ENCODE data around the gene SLC39A10.
"Not testable (repeated sequence)": the region's sequence is repeated elsewhere in the genome, so short reads cannot be mapped to it uniquely, and the experiment has no call there.

SLC39A10 gene

GRCh38 chr2:195645413-195645812, 11.6 kb upstream of the SLC39A10 start:
- DNase-seq = no peak

- no peak for DNase-seq
These were observed 10.6 kb upstream of the SLC39A10 start for GRCh38 chr2:195646424-195646823.

- DNase-seq = no peak
These were observed 9.7 kb upstream of the SLC39A10 start for GRCh38 chr2:195647302-195647701.

GRCh38 chr2:195648370-195648769, 8.7 kb upstream of the SLC39A10 start:
- not testable (repeated sequence) for DNase-seq

GRCh38 chr2:195648787-195649186, 8.2 kb upstream of the SLC39A10 start:
- no peak for DNase-seq

GRCh38 chr2:195649629-195650190, 7.3 kb upstream of the SLC39A10 start:
- no peak for DNase-seq

- DNase-seq = no peak
These were observed 6.0 kb upstream of the SLC39A10 start for GRCh38 chr2:195651046-195651445.

GRCh38 chr2:195652911-195653310, 4.1 kb upstream of the SLC39A10 start:
- no peak for DNase-seq

GRCh38 chr2:195656161-195656858, 716 bp upstream of the SLC39A10 start:
- no peak for DNase-seq

GRCh38 chr2:195657634-195658540, 861 bp downstream of the SLC39A10 start:
- DNase-seq = peak; percentile 61

GRCh38 chr2:195658541-195658890, 1.5 kb downstream of the SLC39A10 start:
- DNase-seq = no peak

GRCh38 chr2:195659114-195659513, 2.1 kb downstream of the SLC39A10 start:
- no peak for DNase-seq

GRCh38 chr2:195659982-195660890, 3.2 kb downstream of the SLC39A10 start:
- DNase-seq = peak; percentile 40

- DNase-seq = no peak
These were observed 5.1 kb downstream of the SLC39A10 start for GRCh38 chr2:195662138-195662537.

- no peak for DNase-seq
These were observed 6.0 kb downstream of the SLC39A10 start for GRCh38 chr2:195663007-195663406.

GRCh38 chr2:195664528-195664927, 7.5 kb downstream of the SLC39A10 start:
- DNase-seq = no peak

GRCh38 chr2:195665153-195665552, 8.1 kb downstream of the SLC39A10 start:
- DNase-seq = not testable (repeated sequence)

GRCh38 chr2:195666113-195666712, 9.2 kb downstream of the SLC39A10 start:
- no peak for DNase-seq

GRCh38 chr2:195667974-195668373, 10.9 kb downstream of the SLC39A10 start:
- DNase-seq = no peak

- no peak for DNase-seq
These were observed 13.2 kb downstream of the SLC39A10 start for GRCh38 chr2:195670191-195670590.

GRCh38 chr2:195671563-195671962, 14.5 kb downstream of the SLC39A10 start:
- no peak for DNase-seq

GRCh38 chr2:195672674-195673073, 15.6 kb downstream of the SLC39A10 start:
- DNase-seq = no peak
